ENCODE results near the gene SYTL5. TPM values are rescaled to one million over a fixed set of nuclear protein-coding genes. Genes with fewer than 3 reads are reported as not detected.

The SYTL5 gene
- polyA plus RNA-seq, 1 donor (not counting 4 experiments of a cell fraction or from before 2014, with no cell fraction given) = 0.09 TPM

DNA sequence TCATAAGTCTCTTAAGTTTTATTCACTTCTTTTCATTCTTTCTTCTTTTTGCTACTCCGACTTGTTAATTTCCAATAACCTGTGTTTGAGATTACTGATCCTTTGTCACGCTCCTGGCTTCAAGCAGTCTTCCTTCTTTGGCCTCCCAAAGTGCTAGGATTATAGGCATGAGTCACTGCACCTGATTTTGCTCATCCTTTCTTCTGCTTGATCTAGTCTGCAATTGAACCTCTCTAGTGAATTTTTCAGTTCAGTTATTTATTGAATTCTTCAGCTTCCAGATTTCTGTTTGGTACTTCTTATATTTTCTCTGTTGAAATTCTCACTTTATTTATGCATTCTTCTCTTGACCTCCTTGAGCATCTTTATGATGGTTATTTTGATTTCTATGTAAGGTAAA is 38.6 kb upstream of the SYTL5 start:
- no peaks in the 10 kb centered on the region for H3K36me3 ChIP-seq (ENCODE audit: control insufficient read depth in 2 of 2, extremely low read depth in 1 of 2, insufficient read depth in 2 of 2, low read length in 2 of 2)
- H3K9ac ChIP-seq (ENCODE audit: control insufficient read depth, extremely low read depth, insufficient read depth, low read length) = no peak overlapping the region
- H3K4me1 ChIP-seq (ENCODE audit: control insufficient read depth, extremely low read depth, insufficient read depth, low read length) = no peaks in the 10 kb centered on the region
- dilution Hi-C loops (cut with MboI; ENCODE audit: extremely low pct_ligation_motif_present, low sequenced_read_pairs) = no loop called here
- H3K9me3 ChIP-seq (ENCODE audit: control insufficient read depth, low read depth, low read length) = no peaks in the 10 kb centered on the region
- no peak for FAIRE-seq
- H4K20me1 ChIP-seq (ENCODE audit: control insufficient read depth, extremely low read depth, insufficient read depth, low read length) = no peaks in the 10 kb centered on the region
- TF ChIP-seq EZH2 (IDR thresholded peaks at IDR 0.05; ENCODE audit: low read length) = no peak
- no peak for TF ChIP-seq CTCF (optimal IDR thresholded peaks at IDR 0.05 in 1 of 3, IDR thresholded peaks at IDR 0.05 in 1 of 3, conservative IDR thresholded peaks at IDR 0.05 in 1 of 3; ENCODE audit: extremely low read depth in 1 of 3, insufficient read depth in 2 of 3, low read length in 3 of 3)
- H3K79me2 ChIP-seq (ENCODE audit: control insufficient read depth, insufficient read depth, low read length) = no peaks in the 10 kb centered on the region
- H3K27me3 ChIP-seq (ENCODE audit: control insufficient read depth, extremely low read depth, insufficient read depth, low read length) = no peaks in the 10 kb centered on the region
- H3K9me1 ChIP-seq (ENCODE audit: control insufficient read depth, extremely low read depth, insufficient read depth, low read length) = no peaks in the 10 kb centered on the region
- DNase-seq (ENCODE audit: low read depth, low spot score) = no peak
- no peak overlapping the region for H2AFZ ChIP-seq (ENCODE audit: control insufficient read depth, low read length)
- H3K4me2 ChIP-seq (ENCODE audit: control insufficient read depth, extremely low read depth, insufficient read depth, low read depth, low read length) = no peak overlapping the region
- H3K27ac ChIP-seq (ENCODE audit: control insufficient read depth, insufficient read depth, low read length) = no peak overlapping the region
- H3K4me3 ChIP-seq (ENCODE audit: control insufficient read depth in 2 of 3, extremely low read depth in 1 of 3, insufficient read depth in 2 of 3, low read depth in 1 of 3, low read length in 3 of 3) = no peak overlapping the region

- no peak overlapping the region for H3K27ac ChIP-seq (ENCODE audit: control insufficient read depth, insufficient read depth, low read length)
- no peaks in the 10 kb centered on the region for H3K36me3 ChIP-seq (ENCODE audit: control insufficient read depth in 2 of 2, extremely low read depth in 1 of 2, insufficient read depth in 2 of 2, low read length in 2 of 2)
- TF ChIP-seq EZH2 (IDR thresholded peaks at IDR 0.05; ENCODE audit: low read length) (no peak), CTCF (optimal IDR thresholded peaks at IDR 0.05 in 1 of 3, IDR thresholded peaks at IDR 0.05 in 1 of 3, conservative IDR thresholded peaks at IDR 0.05 in 1 of 3; ENCODE audit: extremely low read depth in 1 of 3, insufficient read depth in 2 of 3, low read length in 3 of 3) (no peak)
- DNase-seq (ENCODE audit: low read depth, low spot score) (no peak), FAIRE-seq (no peak)
- H4K20me1 ChIP-seq (ENCODE audit: control insufficient read depth, extremely low read depth, insufficient read depth, low read length) = no peaks in the 10 kb centered on the region
- H3K4me2 ChIP-seq (ENCODE audit: control insufficient read depth, extremely low read depth, insufficient read depth, low read depth, low read length) = no peak overlapping the region
- H3K4me1 ChIP-seq (ENCODE audit: control insufficient read depth, extremely low read depth, insufficient read depth, low read length) = peaks cover 3% of the 10 kb centered on the region
- H3K9me3 ChIP-seq (ENCODE audit: control insufficient read depth, low read depth, low read length) = no peaks in the 10 kb centered on the region
- H3K79me2 ChIP-seq (ENCODE audit: control insufficient read depth, insufficient read depth, low read length) = no peaks in the 10 kb centered on the region
- H3K27me3 ChIP-seq (ENCODE audit: control insufficient read depth, extremely low read depth, insufficient read depth, low read length) = no peaks in the 10 kb centered on the region
- no peaks in the 10 kb centered on the region for H3K9me1 ChIP-seq (ENCODE audit: control insufficient read depth, extremely low read depth, insufficient read depth, low read length)
- H3K9ac ChIP-seq (ENCODE audit: control insufficient read depth, extremely low read depth, insufficient read depth, low read length) = no peak overlapping the region
- no peak overlapping the region for H2AFZ ChIP-seq (ENCODE audit: control insufficient read depth, low read length)
- dilution Hi-C loops (cut with MboI; ENCODE audit: extremely low pct_ligation_motif_present, low sequenced_read_pairs) = no loop called here
- H3K4me3 ChIP-seq (ENCODE audit: control insufficient read depth in 2 of 3, extremely low read depth in 1 of 3, insufficient read depth in 2 of 3, low read depth in 1 of 3, low read length in 3 of 3) = no peak overlapping the region
Observed at GRCh38 chrX:37975421-37975820, 30.9 kb upstream of the SYTL5 start.
